DOHH2 (cell line): ENCODE data around the gene PPCDC.

ENCODE experiments used
- H3F3A ChIP-seq: fragments of 200-600 bp; sonication (generic), shearing (Covaris generic); 2 replicates; pipeline ENCODE4 v1.6.0; 2016; ENCODE audit warnings: antibody characterized with exemption, mild to moderate bottlenecking; ENCODE audit not compliant: control insufficient read depth, insufficient read depth
- H3K27ac ChIP-seq: fragments of 200-600 bp; sonication (generic); 2 replicates; pipeline ENCODE4 v1.5.1; 2014; ENCODE audit warnings: low read depth, mild to moderate bottlenecking, low read length, moderate library complexity
- H3K27me3 ChIP-seq: fragments of 200-600 bp; sonication (generic); 2 replicates; pipeline ENCODE4 v1.6.1; 2014; ENCODE audit warnings: mild to moderate bottlenecking, low read length, mixed read lengths; ENCODE audit not compliant: control insufficient read depth
- H3K36me3 ChIP-seq: fragments of 200-600 bp; sonication (generic); 2 replicates; pipeline ENCODE4 v1.6.1; 2014; ENCODE audit warnings: mild to moderate bottlenecking, low read length, moderate library complexity, mixed read lengths; ENCODE audit not compliant: control insufficient read depth
- H3K4me1 ChIP-seq: fragments of 200-600 bp; sonication (generic); 2 replicates; pipeline ENCODE4 v1.6.1; 2014; ENCODE audit warnings: mild to moderate bottlenecking, low read length, mixed read lengths; ENCODE audit not compliant: control insufficient read depth
- H3K4me2 ChIP-seq: fragments of 200-600 bp; sonication (generic); 2 replicates; pipeline ENCODE4 v1.6.0; 2014; ENCODE audit warnings: mild to moderate bottlenecking, low read length, moderate library complexity
- H3K4me3 ChIP-seq: fragments of 200-600 bp; sonication (generic); 2 replicates; pipeline ENCODE4 v1.5.1; 2014; ENCODE audit warnings: mild to moderate bottlenecking, low read length, mixed read lengths
- H3K79me2 ChIP-seq: fragments of 200-600 bp; sonication (generic); 2 replicates; pipeline ENCODE4 v1.6.1; 2014; ENCODE audit warnings: mild to moderate bottlenecking, low read length, mixed read lengths; ENCODE audit not compliant: control insufficient read depth
- H3K9me2 ChIP-seq: fragments of 200-600 bp; sonication (generic); replicated peaks from 2 replicates; pipeline ENCODE4 v1.6.1; 2014; ENCODE audit warnings: mild to moderate bottlenecking, low read length, mixed read lengths; ENCODE audit not compliant: control insufficient read depth
- H3K9me3 ChIP-seq: fragments of 200-600 bp; sonication (generic); 2 replicates; pipeline ENCODE4 v1.6.1; 2014; ENCODE audit warnings: antibody characterized with exemption, low read length, mixed read lengths; ENCODE audit not compliant: control insufficient read depth, insufficient read depth
- H4K20me1 ChIP-seq: fragments of 200-600 bp; sonication (generic); 2 replicates; pipeline ENCODE4 v1.6.0; 2014; ENCODE audit warnings: low read depth, mild to moderate bottlenecking, antibody characterized with exemption, low read length, moderate library complexity; ENCODE audit not compliant: control insufficient read depth, insufficient read depth
- CTCF ChIP-seq: fragments of 200-600 bp; sonication (generic); IDR thresholded peaks from one replicate; pipeline ENCODE4 v1.5.1; 2014; ENCODE audit warnings: antibody characterized with exemption, mild to moderate bottlenecking, low read depth, low read length; ENCODE audit not compliant: poor library complexity, severe bottlenecking
- EZH2phosphoT487 ChIP-seq: fragments of 200-600 bp; sonication (generic); IDR thresholded peaks from 2 replicates; pipeline ENCODE4 v1.6.1; 2017; ENCODE audit warnings: borderline replicate concordance, mild to moderate bottlenecking, antibody characterized with exemption, low read length, moderate library complexity, mixed read lengths

The PPCDC gene

GRCh38 chr15:75097939-75098338 lies 74.5 kb downstream of the PPCDC start:
- TF ChIP-seq EZH2phosphoT487 (no peak), CTCF (no peak)
- Histone ChIP-seq H3K4me1 (peaks cover 14% of the 10 kb centered on the region), H3F3A (peaks cover 3% of the 10 kb centered on the region; the same call in 1 of the 2 replicates), H3K4me3 (no peak overlapping the region), H3K36me3 (no peaks in the 10 kb centered on the region), H3K27me3 (peaks cover 3% of the 10 kb centered on the region; the same call in 1 of the 2 replicates), H3K9me2 (no peaks in the 10 kb centered on the region), H3K79me2 (no peaks in the 10 kb centered on the region), H3K4me2 (no peak overlapping the region), H3K9me3 (no peaks in the 10 kb centered on the region), H4K20me1 (no peaks in the 10 kb centered on the region), H3K27ac (no peak overlapping the region)

GRCh38 chr15:75098404-75098803 lies 75.0 kb downstream of the PPCDC start:
- no peak overlapping the region for H3K4me3 ChIP-seq

More at GRCh38 chr15:75098404-75098803, 75.0 kb downstream of the PPCDC start:
- Histone ChIP-seq H3K36me3 (no peaks in the 10 kb centered on the region), H3K9me2 (no peaks in the 10 kb centered on the region), H3K79me2 (no peaks in the 10 kb centered on the region), H4K20me1 (no peaks in the 10 kb centered on the region), H3K4me1 (peaks cover 14% of the 10 kb centered on the region), H3K27ac (no peak overlapping the region), H3K4me2 (no peak overlapping the region), H3K9me3 (no peaks in the 10 kb centered on the region), H3F3A (peaks cover 3% of the 10 kb centered on the region; the same call in 1 of the 2 replicates), H3K27me3 (peaks cover 3% of the 10 kb centered on the region; the same call in 1 of the 2 replicates)
- TF ChIP-seq CTCF (no peak), EZH2phosphoT487 (no peak)
